ENCODE results near the gene SPTB.

The SPTB gene

DNA sequence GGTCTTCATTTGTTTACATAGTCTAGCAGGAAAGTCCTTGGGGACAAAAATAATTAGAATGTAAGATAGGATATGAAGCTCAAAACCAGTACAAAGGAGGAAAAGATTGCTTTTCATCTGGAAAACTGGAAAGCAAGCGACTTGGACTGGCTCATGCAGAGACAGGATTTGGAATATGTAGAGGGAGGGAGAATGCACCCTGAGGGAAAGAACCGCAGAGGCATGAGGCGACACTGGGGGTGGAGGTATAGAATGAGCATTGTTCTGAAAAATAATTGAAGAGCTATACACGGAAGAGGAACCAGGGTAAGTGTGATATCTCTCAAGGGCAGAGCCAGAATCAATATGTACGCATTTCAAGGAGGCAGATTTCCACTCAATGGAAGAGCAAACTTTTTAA, 90.0 kb downstream of the SPTB start:
- no peak for DNase-seq (ENCODE audit: low read depth)

DNA sequence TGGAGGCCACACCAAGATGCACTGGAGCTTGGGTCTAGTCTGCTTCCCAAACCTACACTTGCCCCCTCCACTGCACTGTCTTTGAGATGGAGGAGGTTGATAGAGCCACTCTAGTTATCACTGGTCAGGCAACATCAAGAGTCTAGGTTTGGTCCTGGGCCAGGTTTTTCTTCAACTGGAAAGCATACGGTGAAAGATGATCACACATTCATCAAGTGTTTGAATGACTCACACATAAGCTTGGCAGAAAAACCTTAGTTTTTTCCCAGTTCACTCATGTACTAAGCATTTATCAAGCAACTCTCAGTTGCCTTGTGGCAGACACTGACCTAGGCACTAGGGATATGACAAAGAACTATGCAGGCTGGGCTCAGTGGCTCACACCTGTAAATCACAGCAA, 91.0 kb downstream of the SPTB start:
- DNase-seq (ENCODE audit: low read depth): no peak

- DNase-seq (ENCODE audit: low read depth): no peak
Observed at GRCh38 chr14:64787619-64788018, 92.1 kb downstream of the SPTB start.

DNA sequence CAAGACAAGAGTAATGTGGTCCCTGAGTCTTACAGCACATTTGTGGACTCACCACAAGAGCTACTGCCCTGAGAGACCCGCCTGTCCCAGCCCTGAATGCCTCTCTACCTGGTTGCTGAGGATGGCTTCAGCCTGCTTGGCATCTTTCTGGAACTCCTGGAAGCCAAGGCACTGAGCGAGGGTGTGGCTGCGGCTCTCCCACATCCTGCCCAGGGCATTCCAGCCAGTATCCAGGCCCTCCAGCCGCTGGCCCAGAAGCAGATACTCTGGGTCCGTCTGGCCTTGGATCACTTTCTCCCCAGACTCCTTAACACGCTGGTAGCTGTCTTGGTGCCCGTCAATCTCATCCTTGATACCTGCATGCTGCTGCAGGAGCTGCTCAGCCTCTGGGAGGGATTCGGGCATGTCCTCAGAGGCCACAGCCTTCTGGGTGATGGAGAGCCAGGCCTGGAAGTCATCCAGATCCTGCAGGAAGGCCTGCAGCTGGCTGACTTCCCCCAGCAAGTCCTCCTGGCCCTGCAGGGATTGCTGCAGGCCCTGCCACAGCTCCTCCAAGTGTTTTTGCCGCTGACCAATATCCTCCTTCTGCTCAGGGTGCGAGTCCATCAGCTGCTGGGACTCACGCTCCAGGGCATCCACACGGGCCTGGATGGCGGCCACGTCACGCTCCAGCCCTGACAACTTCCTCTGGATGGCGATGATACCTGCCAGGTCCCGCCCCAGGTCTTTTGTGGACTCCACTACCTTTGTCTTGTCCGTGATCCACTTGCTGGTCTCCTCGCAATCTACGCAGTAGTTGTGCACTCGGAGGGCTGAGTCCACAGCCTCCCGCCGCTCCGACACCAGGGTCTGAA, 93.2 kb downstream of the SPTB start:
- no peak for DNase-seq (ENCODE audit: low read depth)

- no peak for DNase-seq (ENCODE audit: low read depth)
Observed at GRCh38 chr14:64784006-64784405, 95.7 kb downstream of the SPTB start.

- no peak for DNase-seq (ENCODE audit: low read depth)
Observed at GRCh38 chr14:64782196-64782595, 97.5 kb downstream of the SPTB start.

DNA sequence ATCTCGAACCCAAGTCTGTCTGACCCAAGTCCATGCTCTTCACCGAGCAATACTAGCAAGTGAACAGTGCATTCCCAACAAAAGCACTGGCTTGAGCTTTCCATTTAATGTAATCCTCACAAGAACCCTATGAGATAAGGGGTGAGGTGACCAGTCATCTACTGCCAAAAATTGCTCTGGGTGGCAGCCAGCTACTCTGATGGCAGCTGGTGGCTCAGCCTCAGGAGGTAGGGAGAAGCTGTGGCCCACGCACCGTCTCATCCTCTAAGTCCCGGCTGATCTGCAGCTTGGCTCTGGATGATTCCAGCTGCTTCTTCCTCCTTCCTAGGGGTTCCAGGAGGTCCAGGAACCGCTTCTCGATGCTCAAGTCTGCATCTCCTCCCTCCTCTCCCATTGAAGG, 100.2 kb downstream of the SPTB start:
- no peak for DNase-seq (ENCODE audit: low read depth)

GRCh38 chr14:64778104-64778754, 101.5 kb downstream of the SPTB start:
- no peak for DNase-seq (ENCODE audit: low read depth)

DNA sequence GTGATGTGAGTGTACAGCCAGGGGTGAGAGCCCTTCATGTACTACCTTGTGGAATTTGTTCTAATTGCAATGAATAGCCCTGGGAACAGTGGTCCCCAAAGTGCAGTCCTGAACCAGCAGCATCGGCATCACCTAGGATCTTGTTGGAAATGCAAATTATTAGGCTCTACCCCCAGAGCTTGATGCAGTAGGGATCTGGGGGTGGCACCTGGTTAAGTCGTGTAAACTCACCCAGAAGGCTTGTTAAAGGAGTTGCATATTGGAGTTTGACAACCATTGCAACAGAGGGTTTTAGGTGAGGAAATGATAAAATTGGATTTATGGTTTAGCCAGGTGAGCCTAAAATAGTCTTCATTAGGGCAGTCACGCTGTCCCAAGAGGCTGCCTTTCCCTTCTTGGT, 102.2 kb downstream of the SPTB start:
- no peak for DNase-seq (ENCODE audit: low read depth)

- no peak for DNase-seq (ENCODE audit: low read depth)
Observed at GRCh38 chr14:64775081-64775777, 104.5 kb downstream of the SPTB start.

GRCh38 chr14:64774272-64774671, 105.4 kb downstream of the SPTB start:
- no peak for DNase-seq (ENCODE audit: low read depth)

DNA sequence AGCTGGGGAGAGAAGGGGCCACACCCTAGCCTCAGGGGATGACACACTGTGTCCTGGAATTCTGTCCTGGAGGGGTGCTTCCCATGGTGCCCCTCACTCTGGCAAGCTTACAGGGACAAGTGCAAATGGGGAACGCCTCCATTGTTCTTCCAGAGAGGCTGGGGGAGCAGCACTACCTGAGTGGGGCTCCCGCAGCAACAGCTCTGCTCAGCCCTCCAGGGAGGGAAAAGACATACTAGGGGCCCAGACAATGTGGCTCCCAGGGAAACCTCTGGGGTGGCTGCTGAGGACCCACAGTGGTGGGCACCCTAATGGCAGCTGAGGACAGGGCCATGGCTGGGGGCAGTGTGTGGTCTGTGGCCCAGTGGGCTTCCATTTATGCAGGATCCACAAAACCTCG, 106.1 kb downstream of the SPTB start:
- DNase-seq (ENCODE audit: low read depth): no peak

GRCh38 chr14:64773046-64773445, 106.7 kb downstream of the SPTB start:
- no peak for DNase-seq (ENCODE audit: low read depth)

DNA sequence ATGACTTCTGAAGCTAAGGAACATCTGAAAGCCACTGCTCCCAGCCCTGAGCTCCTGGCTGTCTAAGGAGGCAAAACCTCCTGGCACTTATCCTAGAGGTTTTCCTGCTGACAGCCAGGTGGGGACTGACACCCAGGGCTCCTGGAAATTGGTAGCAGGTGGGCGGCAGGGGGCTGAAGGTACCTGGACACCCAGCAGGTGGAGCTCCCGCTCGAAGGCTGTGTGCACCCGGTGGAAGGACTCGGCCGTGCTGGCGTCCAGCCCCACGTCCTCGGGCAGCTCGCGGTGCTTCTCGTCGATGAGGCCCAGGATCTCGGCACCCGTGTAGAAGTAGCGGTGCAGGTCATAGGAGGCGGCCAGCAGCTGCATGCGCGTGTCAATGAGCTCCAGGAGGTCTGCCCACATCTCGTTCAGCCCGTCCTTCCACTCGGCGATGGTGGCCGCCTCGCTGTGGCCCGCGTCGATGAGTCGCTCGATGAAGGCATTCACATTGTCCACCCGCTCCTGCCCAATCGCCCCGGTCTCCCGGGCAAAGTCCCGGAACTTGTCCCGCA, 107.2 kb downstream of the SPTB start:
- no peak for DNase-seq (ENCODE audit: low read depth)

- no peak for DNase-seq (ENCODE audit: low read depth)
Observed at GRCh38 chr14:64771161-64771560, 108.5 kb downstream of the SPTB start.

DNA sequence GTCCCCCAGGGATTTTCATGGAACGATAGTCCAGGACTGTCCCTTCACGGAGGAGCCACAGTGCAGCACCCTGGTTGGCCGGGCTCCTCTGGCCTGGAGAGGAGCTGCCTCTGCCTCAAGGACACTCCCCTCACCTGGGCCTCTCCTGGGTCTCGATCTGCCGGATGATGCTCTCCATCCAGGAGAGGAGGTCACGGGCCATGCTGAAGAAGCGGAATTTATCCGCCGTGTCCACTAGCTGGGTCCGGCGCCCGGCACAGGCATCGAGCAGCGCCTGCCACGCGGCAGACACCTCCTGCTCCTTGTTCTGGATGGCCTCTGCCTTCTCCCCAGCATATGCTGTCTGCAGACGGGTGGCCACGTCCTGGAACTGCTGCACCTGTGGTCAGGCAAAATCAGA, 109.0 kb downstream of the SPTB start:
- no peak for DNase-seq (ENCODE audit: low read depth)

DNA sequence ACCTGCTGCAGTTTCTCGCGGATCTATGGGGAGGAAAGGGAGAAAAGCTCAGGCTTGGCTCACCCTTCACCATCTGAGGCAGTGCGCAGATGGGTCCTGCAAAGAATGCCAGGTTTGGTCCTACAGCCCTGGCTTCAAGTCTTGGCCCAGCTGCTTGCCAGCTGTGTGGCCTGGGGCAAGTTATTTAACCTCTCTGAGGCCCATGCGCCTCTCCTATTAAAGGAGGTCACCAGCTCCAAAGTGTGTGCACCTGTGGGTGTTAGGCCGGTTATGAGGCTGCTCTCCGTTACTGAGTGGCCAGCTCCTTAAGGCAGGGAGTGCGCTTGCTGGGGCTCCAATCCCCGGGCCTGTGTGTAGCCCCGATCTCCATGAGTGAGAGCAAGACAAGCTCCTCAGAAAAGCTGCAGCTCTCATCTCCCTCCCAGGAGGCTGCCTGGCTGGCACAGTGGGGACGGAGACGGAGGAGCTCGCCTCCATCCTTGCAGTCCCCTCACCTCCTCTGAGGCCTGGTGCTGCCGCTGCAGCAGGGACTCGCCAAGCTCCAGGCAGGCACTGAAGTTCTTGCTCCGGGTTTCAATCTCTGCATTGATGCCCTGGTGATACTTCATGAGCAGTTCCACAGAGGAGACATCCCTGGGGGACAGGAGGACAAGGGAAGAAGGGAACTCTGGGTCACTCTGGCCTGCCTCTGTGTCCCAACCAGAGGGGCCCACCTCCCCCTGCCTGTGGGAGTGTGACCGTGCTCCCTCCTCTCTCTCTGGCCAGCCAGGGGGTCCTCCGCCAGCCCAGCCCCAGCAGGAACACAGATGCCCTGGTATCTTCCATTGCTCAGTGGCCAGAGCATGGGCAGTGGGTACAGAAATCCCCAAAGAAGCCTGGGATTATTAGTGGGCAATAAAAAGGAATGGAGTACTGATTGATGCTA, 110.3 kb downstream of the SPTB start:
- DNase-seq (ENCODE audit: low read depth): no peak

- no peak for DNase-seq (ENCODE audit: low read depth)
Observed at GRCh38 chr14:64768401-64769095, 111.2 kb downstream of the SPTB start.

DNA sequence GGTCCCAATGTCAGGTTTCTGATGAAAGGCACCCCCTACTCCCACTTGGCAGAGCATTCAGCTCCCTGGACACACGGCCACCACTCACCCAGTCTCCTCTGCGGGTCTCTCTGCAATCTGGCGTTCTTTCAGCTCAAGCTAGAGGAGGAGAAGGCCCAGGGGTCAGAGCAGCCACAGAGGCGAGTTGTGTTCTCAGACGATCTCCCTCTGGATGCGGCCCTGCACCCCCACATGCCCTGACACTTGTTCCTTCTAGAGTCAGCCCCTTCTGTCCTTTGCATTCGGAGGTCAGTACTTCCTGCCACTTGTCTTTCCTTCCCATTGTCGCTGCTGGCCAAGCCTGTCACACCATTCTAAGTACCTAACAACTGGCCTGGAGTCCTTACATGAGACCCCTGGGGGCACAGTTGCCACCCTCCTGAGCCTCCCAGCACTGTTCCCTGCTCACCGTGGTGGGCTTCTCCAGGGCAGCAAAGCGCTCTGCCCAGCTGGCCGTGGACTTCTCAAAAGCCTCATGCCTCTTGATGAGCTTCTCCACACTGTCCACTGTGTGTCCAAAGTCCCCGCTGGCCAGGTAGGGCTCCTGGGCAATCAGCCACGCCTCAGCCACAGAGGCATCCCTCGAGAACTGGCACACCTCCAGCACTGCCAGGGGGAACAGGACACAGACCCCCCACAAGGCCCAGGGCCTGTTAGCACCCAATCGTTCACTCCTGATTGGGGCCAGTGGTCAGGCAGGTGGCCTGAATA, 112.3 kb downstream of the SPTB start:
- no peak for DNase-seq (ENCODE audit: low read depth)

DNA sequence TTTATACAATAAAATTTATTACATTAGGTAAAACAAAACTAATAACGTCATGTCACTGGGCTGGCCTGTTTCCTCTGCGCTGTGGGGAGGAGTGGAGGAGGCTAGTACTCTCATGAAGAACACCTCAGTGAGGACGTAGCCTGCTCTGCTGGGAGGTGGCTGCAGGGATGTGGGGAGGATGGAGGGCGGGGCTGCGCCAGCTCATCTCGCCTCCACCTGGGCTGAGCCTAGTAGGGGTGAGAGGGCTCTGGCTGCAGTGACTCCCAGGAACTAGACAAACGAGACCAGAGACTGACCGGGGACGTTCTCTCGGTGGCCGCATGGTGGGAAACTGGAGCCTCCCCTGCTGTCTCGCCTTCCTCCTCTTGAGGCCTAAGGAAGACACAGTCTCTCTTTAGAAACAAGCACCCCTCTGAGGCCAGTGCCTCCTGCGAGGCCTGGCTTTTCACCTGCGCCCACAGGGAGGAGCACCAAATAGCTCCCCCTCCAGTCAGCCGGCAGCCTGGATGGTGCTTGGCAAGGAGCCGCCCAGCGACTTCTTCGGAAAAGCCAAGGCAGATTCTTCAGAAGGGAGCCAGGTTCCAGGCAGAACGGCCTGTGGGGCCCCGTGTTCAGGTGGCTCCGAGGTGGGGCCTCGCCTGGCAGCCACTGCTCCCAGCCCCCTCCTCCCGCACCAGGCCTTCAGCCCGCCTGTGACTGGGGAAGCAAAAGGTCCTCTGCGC, 113.1 kb downstream of the SPTB start:
- no peak for DNase-seq (ENCODE audit: low read depth)
